Superior temporal gyrus (tissue), 1 donor: ENCODE results near the gene SPIRE1.
"Not testable (repeated sequence)": the region's sequence is repeated elsewhere in the genome, so short reads cannot be mapped to it uniquely, and the experiment has no call there.

Experiments used
- DNase-seq: peaks from one replicate; pipeline ENCODE4 v3.0.0-alpha.2; 2016; ENCODE audit errors: extremely low spot score

The SPIRE1 gene

DNA sequence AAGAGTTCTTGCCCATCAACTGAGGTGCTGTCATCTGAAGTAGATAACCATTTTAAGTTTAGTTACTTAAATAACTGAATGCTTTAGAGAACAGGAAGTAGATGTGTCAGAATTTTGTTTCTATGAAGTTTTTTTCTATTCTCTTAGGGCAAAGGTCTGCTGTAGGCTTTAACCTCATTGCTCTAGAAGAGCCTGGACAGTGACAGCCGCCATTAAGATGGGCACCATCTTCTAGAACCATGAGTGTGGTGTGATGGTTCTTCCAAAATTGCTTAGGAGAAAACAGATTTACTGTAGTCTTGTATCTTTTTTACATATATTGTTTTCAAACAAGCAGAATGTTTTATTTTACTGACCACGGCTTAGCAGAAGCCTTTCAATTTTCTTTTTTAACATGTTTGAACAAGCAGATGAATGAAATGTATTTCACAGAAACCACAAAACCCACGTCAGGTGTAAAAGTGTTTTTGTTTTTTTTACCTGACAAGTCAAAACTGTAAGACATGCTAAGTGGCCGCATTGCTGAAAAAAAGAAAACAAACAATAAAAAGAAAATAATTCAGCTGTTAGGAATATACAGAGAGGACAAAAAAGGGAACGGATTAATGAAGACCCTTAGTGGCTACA is 172.3 kb downstream of the SPIRE1 start:
- no peak for DNase-seq

DNA sequence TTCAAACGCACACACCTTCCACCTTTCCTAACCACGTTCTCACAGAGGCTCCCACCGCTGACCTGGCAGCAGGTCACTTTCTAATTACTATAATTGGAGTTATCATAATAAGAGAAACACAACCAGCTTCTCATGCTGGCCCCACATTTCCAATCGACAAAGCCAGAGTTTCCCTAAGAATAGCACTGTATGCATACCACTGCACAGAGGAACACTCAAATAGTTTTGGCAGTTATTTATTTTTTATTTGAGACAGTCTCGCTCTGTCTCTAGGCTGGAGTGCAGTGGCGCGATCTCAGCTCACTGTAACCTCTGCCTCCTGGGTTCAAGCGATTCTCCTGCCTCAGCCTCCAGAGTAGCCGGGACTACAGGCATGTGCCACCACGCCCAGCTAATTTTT is 176.0 kb downstream of the SPIRE1 start:
- not testable (repeated sequence) for DNase-seq

DNA sequence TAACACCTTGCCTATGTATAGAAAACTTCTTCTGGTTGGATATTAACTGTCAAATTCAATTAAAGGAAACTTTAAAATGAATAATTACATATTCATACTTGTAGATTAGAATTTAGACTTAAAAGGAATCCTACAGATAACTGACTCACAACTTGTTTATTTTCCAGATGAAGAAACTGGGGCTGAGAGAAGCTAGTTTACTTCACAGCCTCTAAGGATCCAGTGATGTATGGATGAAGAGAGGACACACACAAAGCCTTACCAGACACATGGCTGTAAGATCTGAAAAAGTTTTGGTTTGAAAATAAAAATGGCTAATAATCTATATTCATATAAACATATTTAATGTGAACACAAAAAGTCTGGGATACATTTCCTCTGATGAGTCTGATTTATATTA is 177.9 kb downstream of the SPIRE1 start:
- DNase-seq, result no peak

DNA sequence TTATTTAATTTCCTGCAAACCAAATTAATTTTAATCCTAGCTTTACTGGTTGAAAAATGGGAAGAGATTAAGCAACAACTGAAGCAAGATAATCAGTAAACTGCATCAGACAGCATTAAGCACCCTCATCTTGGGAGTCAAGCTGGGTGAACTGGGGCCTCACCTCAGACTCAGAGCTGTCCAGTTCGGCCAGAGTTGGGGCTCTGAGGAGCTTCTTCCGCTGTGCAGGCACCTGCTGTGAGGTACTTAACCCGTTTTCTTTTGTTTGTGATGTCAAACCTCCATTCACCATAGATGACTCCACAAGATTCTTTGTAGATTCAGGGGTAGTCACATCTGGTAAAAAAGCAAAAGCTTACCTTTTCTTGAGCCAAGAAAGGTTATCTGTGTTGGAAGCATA is 178.4 kb downstream of the SPIRE1 start:
- no peak for DNase-seq

DNA sequence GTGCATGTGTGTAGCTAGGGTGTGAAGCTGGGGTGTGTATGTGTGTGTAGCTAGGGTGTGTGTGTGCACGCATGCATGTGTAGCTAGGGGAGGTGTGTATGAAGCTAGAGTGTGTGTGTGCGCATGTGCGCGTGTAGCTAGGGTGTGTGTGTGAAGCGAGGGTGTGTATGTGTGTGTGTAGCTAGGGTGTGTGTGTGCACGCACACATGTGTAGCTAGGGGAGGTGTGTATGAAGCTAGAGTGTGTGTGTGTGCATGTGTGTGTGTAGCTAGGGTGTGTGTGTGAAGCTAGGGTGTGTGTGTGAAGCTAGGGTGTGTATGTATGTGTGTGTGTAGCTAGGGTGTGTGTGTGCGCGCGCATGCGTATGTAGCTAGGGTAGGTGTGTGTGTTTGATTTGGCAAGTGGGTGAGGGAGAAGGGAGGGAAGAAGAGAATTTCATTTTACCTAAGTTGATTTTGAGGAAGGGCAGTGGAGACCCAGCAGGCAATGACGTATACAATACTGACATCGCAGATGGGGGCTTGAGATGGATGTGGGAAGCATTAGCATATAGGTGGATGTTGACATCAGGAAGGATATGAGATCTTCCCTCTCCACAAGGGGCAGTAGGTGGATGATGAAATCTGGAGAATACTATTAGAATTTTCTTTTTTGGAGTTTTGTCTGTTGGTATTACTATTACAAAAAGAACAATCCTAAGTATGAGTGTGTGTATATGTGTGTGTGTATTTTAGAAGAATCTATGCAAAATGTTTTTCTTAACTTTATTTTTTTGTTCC is 179.4 kb downstream of the SPIRE1 start:
- DNase-seq, result no peak

DNA sequence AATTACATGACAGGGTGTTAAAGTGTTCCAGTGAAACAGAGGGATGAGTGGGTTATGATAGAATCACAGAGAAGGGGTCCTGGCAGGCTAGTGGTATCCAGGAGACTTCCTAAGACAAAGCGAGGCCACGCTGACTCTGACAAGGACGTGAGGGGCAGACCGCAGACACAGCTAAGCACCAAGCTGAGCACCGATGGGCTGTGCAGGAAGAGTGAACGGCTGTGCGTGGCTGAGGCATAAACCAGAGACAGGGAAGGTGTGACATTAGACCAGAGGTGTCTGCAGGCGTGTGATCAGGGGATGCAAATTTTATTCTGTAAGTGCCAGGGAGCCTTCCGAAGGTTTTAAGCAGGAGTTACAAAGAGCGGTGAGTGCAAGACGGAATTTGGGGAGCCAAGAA is 180.3 kb downstream of the SPIRE1 start:
- no peak for DNase-seq

DNA sequence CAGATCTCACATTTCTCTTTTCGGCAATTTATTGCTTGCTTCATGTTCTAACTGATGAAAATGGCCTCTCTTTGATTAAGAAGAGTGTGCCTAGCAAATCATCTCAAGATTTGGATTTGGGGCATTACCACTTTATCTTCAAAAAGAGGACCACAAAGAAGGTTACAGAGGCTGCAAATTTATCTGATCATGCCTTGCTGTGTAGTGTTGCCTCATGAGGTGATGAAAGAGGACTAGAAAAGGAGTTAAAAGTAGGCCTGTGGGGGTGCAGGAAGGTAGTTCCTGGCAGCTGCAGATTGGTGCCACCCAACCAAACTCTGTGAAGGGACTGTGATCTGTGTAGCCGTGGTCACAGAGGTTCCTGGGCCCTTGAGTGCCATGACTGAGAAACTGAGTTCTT is 181.0 kb downstream of the SPIRE1 start:
- DNase-seq, result no peak

DNA sequence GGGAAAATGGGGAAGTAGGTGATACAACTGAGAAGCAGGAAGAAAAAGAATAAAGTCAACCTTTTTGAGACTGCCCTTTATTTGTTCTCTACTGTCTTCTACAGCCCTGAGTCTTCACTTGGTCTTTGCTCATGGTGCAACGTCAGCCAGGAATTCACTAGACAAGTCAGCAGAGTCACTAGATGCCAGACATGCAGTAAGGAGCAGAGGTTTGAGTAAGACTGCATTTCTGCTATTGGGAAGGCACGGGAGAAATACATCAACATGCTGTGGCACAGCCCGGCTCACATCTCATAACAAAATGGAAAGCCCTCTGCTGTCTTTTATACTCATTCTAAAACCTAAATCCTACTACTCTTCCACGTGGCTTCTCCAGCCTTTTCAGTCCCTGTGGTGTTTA is 183.0 kb downstream of the SPIRE1 start:
- DNase-seq, result no peak

DNA sequence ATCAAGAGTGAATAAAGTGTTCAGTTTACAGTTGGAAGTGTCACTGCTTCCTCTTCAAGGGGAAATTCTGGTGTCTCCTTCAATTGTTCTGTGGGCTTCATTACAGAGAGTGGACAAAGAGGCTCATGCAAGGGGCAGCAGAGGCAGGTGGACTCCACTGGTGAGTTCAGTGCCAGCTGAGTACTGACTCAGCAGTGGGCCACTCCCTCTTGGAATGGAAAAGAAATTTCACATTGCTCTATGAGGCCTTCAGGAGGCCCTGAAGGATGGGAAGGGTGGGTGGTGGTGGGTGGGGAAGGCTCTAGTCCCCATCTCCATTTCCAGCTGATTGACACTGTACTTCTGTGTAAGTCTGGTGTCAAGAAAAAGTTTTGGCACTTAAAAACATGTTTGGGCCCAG is 183.8 kb downstream of the SPIRE1 start:
- DNase-seq, result no peak

DNA sequence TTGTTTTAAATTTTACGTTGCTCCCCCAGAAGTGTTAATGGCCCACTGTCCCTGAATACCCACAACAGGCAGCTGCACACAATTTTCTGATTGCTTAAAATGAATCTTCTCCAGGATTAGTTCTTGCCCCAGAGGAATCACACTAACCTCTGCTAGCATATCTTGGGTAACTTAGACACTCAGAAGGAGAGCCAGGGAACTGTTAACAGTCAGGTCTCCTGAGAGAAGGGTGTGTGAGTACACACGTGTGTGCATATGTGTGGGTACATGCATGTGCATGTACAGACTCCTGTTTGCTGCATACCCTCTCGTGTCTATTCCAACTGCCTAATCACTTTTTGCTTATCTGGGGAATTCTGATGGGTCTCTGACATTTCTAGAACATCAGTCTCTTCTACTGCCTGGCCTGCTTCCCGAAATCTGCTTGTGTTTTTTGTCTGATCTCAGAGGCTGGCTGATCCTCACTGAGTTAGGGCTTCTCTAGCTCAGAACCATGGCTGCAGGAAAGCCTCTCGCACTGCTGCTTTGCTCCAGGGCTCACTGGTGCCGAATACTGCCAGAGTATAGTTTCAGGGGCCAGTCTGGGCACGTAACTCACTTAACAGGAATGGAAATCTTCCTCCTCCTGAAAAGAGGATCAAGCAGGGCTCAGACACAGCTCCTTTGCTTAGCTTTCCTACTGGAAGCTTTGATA is 187.4 kb downstream of the SPIRE1 start:
- DNase-seq, result no peak

DNA sequence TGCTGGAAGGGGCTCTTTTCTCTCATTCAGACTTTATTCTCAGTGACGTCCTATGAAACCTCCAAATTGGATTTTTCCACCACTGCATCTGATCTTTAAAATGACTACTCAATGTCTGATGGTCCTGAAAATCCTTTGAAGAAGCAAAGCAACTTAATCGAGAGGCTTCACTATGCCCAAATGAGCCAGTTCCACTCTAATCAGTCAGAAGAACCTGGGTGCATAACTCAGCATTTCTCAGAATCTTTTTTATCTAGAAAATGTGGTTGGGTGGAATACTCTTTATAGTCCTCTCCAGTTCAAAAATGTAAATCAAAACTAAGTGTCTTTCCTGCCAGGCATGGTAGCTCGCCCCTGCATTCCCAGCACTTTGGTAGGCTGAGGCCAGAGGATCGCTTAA is 189.5 kb downstream of the SPIRE1 start:
- no peak for DNase-seq

DNA sequence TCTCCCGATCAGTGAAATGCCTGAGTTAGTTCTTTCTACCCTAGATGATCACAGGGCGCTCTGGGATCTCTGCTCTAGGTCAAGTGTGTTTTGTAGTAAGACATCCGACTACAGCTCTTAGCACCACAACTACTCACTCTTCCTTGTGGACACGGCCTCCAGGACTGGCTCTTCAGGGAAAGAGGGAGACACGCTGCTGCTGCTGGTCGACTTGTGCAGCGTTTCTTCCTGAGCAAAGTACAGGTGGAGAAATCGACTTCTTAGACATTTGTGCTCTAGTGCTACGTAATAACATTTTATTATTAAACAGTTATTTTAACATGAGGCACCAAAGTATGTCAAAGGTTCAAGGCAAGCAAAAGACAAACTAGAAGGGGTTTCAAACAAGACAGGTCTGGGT is 193.2 kb downstream of the SPIRE1 start:
- DNase-seq, result no peak

DNA sequence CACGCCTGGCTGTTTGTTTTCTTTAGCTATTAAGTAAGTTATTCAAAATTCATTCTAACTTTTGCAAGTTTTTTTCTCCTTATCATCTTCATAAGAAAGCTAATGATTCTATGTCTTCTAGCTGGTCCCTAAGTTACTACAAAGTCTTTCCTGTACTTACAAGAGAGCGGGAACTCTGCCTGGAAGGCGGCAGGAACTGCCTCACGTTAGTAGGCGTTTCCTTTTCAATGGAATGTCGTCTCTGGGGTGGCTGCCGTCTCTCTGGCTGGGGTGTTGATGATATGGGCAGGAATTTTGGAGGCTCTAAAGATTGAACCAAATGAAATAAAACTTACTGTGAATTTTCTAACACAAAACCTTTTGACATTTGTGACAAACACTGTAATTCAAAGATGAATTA is 194.7 kb downstream of the SPIRE1 start:
- no peak for DNase-seq

DNA sequence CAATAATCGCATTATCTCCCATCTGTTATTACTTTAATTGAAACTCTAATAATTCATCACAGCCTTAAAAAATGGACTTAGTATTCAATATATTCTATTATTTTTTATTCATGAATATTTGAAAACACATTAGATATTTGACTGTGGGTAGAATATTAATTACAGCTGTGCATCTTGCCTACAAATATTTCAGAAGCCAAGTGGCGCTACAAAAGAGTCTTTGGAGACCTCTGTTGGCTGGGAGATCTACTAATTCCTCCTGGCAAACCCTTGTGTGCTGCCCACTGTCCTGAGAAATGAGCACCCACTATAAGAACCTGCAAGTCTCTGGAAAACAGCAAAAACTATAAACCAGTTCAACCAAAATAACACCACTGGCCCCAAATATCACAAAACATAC is 195.7 kb downstream of the SPIRE1 start:
- DNase-seq, result no peak

DNA sequence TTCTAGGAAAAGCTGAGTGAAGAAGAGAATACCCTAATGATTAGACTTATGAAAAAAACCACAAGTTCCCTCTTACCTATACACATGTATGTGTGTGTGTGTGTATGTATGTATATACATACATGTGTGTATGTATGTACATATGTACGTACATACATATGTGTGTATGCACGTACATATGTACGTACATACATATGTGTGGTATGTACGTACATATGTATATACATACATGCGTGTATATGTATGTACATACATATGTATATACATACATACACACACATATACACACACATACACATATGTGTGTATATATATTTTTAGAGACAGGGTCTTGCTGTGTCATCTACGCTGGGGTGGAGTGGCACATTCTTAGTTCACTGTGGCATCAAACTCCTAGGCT is 196.6 kb downstream of the SPIRE1 start:
- DNase-seq, result no peak

DNA sequence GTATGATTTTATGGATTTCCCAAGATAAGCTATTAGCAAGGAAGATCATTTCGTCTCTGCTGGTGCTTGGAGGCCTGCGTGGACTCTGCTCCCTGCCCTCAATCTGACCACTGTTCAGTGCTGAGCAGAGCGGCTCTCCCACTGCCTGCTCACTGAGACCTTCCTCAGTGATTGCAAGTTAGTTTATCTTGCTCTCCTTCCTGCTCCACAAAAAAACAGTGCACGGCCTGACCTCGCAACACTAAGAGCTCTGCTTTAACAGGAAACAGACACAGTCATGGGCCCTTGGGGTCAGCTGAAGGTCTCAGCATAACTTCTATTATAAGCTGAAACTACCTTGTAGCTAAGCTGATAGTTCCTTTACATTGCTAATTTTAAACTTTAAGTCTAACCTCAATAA is 197.0 kb downstream of the SPIRE1 start:
- DNase-seq, result no peak

DNA sequence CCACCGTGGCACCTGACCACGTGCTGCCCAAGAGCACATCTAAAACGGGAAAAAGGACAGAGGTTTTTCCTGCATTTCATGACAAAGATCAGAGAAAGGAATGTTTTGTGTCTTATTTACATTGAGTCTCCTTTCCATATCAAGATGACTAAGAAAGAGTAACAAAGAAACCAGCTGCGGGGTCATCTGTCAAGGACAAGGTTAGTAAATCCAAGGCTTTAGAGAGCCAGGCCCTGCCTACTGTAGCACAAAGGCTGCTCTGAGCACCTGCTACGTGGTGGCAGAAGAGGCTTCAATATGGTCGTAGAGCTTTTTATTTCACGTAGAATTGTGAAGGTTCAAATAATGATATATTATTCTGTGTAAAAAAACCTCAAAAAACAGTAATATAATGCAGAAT is 199.1 kb downstream of the SPIRE1 start:
- DNase-seq, result no peak

DNA sequence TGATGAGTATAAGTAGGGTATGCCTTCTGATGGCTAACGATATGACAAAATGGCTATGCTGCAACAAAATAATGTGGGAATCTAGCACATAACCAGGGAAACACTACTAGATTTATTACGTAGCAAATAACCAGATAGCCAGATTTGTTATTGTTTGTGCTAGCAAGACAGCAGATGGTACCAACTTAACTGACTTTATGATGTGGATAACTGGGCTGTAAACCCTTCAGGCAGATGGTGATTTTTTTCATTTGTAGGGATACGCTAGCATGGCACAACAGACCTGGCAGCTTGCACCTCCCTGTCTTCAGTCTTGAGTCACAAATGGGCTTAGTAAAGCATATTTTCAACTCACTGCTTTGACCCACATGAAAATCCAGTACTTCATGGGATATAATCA is 201.5 kb downstream of the SPIRE1 start:
- no peak for DNase-seq

DNA sequence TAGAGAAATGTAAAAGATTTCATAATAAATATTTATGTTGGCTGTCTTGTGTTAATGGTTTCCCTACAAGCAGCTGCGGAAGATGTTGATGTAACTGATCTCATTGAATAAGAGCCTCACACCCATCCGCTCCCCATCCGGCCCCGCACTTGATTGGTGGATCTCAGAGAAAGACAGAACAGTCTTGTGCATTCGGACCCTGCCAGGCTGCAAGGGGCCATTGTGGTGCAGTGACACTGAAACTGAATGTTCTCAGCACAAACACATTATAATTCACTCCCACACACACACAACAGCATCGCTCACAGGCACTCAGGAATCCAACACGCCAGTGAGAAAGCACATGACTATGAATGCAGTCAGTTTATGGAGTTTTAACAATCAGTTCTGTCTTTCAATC is 202.4 kb downstream of the SPIRE1 start:
- peak; percentile 95 for DNase-seq

DNA sequence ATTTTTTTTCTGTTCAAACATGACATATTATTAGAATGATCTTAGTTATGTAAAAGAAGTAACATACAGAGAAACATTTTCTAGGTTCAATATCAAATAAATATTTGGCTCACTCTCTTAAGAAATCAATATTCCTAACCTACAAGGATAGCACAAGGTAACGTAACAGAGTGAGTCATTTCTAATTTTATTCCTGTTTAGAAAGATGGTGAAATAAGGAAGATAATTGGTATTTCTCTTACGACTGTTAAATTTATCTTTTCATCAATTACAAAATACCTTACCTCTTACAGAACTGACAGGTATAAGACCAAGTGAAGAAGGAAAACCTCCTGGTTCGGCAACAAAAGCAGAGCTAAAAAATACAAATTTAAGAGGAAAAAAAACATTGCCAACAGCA is 205.1 kb downstream of the SPIRE1 start:
- DNase-seq, result no peak

DNA sequence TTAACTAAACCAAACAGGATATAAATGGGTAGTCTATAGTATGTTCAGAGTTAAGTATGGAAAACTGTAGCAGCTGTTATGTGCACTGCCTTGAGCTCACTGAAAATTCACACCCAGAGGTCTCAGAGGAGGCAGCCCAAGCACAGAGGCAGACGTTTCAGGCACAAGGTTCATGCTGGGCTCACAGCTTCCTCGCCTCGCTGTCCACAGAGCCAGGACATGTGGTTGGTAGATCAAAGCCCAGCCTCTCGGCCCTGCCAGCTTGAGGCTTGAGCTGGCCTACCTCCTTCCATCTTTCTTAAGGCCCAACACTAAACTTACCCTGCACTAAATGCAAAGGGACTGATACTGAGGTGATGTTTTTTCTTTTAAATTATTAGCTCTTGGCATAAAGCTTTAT is 206.5 kb downstream of the SPIRE1 start:
- no peak for DNase-seq

DNA sequence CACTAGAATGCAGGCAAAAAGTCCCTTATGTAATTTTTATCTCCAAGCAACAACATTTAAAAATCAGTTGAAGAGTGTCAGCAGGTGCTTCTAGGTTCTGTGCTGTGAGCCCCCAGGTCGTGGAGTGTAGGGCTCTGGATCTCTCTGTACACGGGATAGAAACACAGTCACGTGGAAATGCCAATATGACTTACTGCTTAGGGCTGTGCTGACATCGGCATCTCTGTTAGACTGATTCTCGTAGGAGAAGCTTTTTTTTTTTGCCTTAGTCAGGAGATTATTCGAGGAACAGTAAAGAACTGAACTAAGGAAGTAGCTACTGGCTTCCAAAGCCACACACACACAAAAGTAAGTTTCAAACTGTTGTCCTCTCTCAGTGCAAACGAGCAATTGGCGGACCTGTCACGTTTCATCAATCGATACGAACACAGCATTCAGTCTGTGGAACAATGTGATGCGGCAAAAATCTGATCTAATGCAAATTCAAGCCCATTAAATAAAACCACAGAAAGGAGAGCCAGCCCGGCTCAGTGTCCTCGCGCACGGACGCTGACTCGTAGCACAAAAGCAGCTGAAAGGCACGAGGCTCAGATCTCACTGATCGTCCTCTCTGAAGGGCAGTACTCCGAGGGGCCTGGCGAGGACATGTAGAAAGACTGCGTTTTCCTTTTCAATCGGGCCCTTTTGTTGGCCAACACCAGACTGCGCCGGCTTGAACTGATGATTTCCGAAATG is 208.7 kb downstream of the SPIRE1 start:
- DNase-seq, result no peak
